Fibroblast of gingiva (primary cell): ENCODE measurements around the gene UTS2B.

Source experiments
- DNase-seq: peaks from one replicate; pipeline ENCODE4 v3.0.0-alpha.2; 2011; ENCODE audit warnings: low read depth

The UTS2B gene

DNA sequence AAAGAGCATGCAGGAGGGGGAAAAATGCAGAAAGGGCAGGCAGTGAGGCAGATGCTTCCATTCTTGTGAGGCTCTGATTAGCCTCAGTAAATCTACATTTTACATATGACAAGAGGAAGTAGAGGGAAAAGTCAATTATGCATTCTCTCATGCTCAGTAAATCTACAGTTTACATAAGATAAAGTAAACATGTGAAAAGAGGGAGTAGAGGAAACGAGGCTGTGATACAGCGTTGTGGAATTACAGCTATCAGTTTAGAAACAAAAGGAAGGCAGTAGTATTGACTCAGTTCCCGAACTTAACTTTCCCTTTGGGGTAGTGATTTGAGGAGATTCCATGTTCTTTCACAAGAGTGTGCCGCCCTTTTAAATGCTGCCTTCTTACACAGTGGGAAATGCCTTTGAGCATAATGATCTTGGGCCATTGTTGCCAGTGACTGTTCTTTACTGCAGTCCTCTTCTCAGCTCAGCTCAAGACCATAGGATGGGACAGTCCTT lies 92.0 kb downstream of the UTS2B start:
- DNase-seq, result peak; percentile 52

DNA sequence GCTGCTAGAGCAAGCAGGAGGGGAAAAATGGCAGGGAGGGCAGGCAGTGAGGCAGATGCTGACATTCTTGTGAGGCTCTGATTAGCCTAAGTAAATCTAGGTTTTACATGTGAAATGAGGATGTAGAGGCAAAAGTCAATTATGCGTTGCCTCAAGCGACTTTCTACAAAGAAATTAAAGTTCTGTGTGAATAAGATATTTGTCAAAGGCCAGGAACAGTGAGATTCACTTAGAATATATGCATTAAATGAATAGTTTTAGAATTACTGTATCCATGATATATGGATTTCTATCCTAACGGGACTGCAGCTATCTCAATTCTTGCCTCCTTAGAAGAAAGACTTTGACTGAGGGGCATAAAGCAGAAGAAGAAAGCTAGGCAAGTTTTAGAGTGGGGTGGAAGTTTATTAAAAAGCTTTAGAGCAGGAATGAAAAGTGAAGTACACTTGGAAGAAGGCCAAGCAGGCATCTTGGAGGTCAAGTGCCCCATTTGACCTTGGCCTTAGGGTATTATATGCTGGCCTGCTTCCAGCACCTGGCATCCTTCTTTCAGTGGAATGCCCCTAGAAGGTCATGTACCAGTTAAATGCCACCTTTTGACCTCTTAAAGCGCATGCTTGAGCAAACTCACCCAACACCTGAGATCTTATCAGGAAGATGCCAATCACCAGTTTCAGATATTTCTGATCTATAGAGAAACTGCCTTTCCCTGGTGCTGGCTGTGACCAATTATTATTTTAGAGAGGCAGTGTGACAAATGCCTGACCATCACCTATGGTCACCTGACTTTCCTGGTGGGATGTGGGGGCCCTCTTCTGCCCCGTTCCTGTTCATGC lies 93.1 kb downstream of the UTS2B start:
- DNase-seq, result no peak

DNA sequence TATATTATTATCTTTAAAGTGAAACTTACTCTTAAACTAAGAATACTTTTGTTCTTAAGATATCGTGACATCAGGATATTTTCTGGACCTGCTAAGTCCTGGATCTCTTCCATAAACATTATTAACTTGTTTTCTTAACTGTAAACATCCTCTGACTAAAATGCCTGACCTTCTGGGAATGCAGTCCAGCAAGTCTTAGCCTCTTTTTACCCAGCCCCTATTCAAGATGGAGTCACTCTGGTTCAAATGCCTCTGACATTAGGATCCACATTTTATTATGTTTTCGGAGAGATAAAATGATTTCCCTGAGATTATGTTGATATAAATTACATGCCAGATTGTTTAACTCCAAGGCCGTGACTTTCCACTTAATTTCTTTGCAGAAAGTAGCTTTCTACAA lies 93.7 kb downstream of the UTS2B start:
- peak; percentile 21 for DNase-seq

DNA sequence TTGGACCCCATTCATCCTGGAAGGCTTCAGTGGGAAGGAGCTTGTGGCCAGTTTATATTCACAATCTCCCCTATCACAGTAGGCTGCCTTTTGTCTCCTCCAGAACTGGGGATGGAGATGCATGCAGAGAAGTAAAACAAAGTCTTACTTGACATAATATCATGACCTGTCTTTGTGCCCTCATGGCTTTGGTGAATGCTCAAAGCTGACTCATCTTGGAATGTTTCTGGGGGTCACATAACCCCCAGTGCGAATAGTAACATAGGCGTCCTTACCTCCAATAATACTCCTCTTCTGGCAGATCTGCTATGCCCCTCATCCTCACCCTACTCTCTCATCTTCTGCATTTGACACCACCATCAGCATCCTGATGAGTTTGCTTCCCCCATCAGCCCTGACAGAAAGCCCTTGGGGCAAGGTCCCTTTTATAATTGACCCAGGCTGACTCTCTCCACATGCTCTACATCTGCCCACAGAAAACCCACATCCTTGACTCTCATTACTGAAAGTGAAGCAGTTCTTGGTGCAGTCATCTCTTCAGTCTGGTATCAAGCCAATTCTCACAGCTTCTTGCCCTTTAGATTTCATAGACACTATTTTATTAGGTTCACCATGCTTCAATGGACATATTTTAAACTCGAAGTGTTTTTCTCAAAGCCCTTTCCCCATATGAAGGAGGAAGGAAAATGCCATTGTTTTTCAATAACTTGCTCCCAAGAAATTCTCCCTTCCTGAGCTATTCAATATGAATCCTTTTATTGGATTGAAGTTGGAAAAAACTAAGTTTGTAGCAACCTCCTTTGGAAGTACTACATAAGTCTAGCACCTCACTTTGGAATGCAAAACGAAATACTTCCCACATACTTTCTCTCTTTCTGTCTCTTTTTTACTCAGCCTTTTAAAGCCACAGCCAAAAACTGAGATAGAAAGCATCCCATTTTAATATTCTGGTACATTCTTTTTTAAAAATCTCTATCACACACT lies 94.7 kb downstream of the UTS2B start:
- peak; percentile 16 for DNase-seq

DNA sequence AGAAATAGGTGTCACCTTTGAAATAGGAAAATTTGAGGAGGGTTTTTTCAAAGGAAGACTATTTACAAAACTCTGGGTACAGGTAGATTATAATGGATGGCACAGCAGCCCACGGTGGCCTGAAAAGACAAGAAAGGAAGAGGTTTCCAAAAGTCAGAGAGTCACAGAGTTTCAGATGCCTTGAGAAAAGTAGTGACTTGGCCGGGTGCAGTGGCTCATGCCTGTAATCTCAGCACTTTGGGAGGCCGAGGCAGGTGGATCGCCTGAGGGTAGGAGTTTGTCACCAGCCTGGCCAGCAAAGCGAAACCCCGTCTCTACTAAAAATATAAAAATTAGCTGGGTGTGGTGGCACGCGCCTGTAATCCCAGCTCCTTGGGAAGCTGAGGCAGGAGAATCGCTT lies 96.1 kb downstream of the UTS2B start:
- DNase-seq, result no peak

DNA sequence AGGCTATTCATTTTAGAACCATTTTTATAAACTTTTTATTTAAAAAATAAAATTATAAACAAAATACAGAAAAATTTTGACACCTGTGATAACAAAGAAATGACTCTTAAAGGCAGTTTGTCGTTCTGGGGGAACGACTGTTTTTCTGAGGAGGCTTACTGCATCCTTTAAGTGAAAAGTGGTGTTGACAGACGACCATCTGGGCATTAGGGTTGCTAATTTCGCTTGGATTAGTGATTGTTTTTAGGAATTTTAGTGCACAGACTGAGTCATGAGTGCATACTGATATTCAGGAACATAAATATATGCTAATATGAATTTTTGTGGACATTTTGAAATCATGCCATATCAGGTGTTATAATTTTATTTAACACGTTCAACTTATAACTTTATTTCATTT lies 102.8 kb downstream of the UTS2B start:
- no peak for DNase-seq

DNA sequence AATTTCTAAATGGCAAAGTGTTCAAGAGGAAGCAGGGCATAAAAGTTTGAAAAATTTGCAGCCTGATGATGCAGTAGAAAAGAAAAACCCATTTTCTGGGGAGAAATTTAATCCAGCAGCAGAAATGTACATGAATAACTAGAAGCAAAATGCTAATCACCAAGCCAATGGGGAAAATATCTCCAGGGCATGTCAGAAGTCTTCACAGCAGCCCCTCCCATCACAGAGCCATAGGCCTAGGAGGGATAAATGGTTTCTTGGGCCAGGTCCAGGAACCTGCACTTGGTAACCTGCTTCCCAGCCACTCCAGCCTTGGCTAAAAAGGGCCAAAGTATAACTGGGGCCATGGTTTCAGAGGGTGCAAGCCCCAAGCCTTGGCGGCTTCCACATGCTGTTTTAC lies 108.7 kb downstream of the UTS2B start:
- no peak for DNase-seq

DNA sequence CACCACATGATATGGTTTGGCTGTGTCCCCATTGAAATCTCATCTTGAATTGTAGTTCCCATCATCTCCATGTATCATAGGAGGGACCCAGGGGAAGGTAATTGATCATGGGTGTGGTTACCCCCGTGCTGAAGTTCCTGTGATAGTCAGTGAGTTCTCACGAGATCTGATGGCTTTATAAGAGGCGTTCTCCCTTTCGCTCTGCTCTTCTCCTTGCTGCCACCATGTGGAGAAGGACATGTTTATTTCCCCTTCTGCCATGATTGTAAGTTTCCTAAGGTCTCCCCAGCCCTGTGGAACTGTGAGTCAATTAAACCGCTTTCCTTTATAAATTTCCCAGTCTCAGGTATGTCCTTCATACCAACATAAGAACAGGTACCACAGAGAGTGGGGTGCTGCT lies 109.4 kb downstream of the UTS2B start:
- DNase-seq, result no peak

DNA sequence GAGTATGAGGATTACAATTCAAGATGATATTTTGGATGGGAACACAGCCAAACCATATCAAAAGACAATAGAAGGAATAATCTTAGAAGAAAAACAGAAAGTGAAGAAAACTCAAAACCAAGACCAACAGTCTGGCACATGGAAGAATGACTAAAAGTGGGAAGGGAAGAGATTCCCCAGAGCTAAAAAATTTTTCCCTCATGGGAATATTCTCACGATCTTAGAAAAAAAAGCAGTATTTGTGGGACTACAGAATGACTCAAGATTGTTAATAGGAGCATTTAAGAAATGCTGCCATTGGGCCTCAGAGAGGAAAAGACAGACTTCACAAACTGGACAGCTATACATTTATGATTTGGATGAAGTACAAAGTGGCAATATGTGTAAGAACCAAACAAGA lies 113.0 kb downstream of the UTS2B start:
- DNase-seq, result no peak
